Measurements from ENCODE around the gene CCDC174.

CCDC174 gene

DNA sequence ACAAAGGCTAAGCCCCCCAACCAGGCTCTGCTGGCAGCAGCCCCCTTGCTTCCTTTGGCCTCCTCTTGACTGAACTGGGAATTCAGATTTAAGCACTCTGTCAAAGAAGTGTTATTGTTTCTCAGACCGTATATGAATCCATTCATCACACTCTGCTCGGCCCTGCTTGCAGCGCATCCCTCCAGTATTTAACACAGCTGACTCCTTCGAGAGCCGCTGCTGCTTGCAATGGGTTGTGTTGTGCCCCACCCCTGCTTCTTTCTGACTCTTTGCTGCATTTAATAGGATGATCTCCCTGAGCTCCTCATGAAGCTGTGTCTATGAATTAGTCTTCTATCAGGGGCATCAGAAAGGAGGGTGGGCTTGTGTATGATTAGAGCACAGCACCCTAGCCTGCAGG, 54.5 kb downstream of the CCDC174 start:
- no peak for DNase-seq

DNA sequence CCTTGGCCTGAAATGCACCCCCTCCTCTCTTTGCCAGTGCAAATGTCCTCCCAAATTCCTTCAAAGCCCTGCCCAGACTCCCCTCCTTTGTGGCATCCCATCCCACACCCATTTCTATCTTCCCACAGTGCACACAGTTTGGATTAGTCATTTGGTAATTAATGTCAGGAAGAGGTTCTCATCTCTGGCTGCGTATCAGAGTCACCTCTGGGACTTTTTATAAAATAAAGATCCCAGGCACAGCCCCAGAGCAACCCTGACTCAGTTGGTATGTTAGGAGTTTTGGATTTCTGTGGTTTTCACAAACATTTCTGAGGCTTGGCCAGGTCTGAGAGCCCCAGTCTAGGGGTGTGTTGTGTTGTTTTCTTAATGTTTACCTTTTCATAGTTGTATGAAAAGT, 65.0 kb downstream of the CCDC174 start:
- no peak for DNase-seq

DNA sequence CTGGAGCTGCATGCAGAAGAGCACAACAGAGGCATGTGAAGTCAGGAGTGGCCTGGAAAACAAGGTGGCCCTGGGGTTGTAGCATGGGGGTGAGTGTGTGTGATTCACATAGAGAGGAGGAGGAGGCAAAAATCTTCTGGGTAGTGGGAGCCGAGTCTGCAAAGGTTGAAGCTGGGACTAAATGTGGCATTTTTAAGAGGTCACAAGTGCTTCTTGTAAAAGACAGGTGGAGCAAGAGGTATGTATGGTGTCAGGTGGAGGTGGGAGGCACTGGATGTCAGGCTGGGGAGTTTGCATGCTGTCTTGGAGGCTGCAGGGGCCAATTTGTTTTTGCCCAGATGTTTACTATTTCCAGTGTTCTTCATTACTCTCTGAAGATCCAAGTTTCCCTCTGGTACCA, 65.7 kb downstream of the CCDC174 start:
- no peak for DNase-seq

DNA sequence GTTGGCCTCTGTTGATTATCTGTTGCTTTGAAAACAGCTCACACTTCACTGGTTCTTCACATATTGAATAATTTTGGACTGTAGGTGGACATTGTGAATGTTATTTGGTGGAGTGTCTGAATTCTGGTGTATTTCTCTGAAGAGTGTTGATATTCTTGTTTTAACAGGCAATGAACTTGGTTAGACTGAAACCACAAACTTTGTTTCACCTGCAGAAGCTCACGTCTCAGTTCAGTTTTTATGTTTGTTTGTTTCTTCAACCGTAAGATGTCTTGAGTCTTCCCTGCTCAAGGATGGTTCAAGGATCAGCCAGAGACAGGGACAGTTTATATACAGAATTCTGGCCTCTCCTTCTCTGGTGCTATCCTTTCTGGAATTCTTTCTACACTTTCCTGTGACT, 67.0 kb downstream of the CCDC174 start:
- no peak for DNase-seq

DNA sequence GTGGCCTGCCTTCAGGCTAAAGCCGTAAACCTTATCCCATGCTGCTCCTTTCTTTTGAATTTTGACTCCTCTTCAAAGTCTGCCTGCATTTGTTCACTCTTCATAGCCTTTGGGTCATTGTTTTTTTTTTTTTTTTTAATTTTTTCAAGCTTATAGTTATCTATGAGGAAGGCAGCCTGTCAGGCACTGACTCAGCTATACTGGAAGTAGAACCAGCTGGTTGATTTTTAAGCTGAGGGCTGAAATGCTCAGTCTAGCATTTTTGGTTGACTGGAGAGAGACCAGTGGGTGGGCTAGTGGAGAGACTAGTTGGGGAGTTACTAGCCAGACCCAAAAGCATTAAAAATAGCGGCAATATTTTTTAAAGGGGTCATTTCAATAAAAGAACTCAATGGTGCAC, 67.4 kb downstream of the CCDC174 start:
- no peak for DNase-seq

DNA sequence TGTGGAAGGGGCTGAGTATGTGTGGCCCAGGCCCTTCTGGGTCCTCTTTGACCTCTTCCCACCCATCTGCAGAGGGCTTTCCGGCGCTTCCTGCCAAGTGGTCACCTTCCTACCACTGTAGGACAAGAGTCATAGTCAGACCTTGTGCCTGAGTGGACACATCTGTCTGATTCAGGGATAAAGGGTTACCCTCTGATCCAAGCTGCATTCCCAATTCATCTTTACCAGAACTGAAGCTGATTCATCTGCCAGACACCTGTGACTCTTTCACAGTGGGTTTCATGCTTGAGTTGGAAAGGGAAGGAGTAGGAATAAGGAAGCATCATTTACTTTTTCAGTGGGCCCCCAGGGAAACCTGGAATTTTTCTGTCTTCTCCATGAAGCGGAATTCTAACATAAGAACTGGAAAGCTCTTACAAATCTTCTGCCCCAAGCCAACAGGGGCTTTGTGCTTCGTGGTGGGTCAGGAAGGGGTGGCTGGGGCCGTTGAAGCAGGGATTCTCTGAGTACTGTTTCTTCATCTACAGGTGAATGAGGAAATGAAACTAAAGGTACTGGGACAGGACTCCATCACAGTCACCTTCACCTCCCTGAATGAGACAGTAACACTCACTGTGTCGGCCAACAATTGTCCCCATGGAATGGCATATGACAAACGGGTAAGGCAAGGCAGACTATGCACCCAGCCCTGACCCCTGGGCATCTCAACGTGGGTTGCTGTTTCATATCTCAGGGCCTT, 69.7 kb downstream of the CCDC174 start:
- no peak for DNase-seq

All from SHP77 (cell line).